ENCODE results near the gene CENPP. TPM values are rescaled to one million over a fixed set of nuclear protein-coding genes. Genes with fewer than 3 reads are reported as not detected.

The CENPP gene
- polyA plus RNA-seq, 2 of the 4 experiments (the other 2 are of a cell fraction): 7.2 to 13.4 TPM

- H3K4me3 ChIP-seq: no peak within 1 kb of the TSS
- H3K4me1 ChIP-seq: no peaks in the 10 kb centered on the region
- TF ChIP-seq EHF (CRISPR knock-in tag; IDR thresholded peaks at IDR 0.05) (no peak), POLR2A (IDR thresholded peaks at IDR 0.05; ENCODE audit: low read length) (no peak), EHMT2 (IDR thresholded peaks at IDR 0.05; ENCODE audit: low read depth) (no peak), GATA3 (IDR thresholded peaks at IDR 0.05; ENCODE audit: borderline replicate concordance) (no peak), MAZ (IDR thresholded peaks at IDR 0.05; ENCODE audit: borderline replicate concordance, low read depth, low read length) (no peak), ZSCAN20 (CRISPR knock-in tag; IDR thresholded peaks at IDR 0.05) (no peak), HEYL (CRISPR knock-in tag; IDR thresholded peaks at IDR 0.05) (no peak), RAD21 (conservative IDR thresholded peaks at IDR 0.05 in 1 of 2, IDR thresholded peaks at IDR 0.05 in 1 of 2) (no peak), RARB (CRISPR knock-in tag; IDR thresholded peaks at IDR 0.05) (no peak)
- ATAC-seq: no peak
- CTCF ChIA-PET: no interaction called here
- no peak for DNase-seq (ENCODE audit: low read depth in 1 of 2, low spot score in 1 of 2)
- FAIRE-seq: no peak
- 91% methylated on average over 7 of the region's 7 CpGs for WGBS (ENCODE audit: missing lambda C conversion rate)
- POLR2A ChIA-PET: no interaction called here
- H3K9me3 ChIP-seq: no peaks in the 10 kb centered on the region
- no peak within 1 kb of the TSS for H3K27ac ChIP-seq
- H3K4me2 ChIP-seq: no peak within 1 kb of the TSS; the same call in 2 of the 3 replicates
Observed at GRCh38 chr9:92535940-92536850, 210.4 kb downstream of the CENPP start, which contains the start of gene ECM2. ECM2 (minus strand) TSS chr9:92535990; CDS start chr9:92522866, 13,124 bp downstream.

DNA sequence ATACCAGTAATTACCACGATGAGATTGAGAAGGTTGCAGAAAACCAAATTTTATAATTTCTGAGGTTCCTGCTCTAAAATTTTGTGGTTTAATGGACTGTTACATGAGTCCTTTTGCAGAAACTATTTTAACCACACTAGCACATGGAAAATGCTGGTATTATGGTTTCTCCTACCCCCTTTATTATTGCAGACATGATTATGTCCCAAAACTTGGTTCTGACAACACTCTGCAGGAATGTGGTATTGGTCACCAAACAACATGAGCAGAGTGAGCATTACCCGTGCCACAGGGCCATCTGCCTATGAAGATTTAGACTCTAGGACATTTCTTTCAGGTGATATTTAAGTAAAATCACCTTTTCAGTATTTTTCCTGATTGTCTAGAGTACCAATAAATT is 212.8 kb downstream of the CENPP start:
- H3K4me2 ChIP-seq: no peak overlapping the region
- FAIRE-seq (no peak), DNase-seq (ENCODE audit: low read depth in 1 of 2, low spot score in 1 of 2) (no peak), ATAC-seq (no peak)
- 77% methylated on average over 2 of the region's 2 CpGs for WGBS (ENCODE audit: missing lambda C conversion rate)
- ChIA-PET CTCF (no interaction called here), POLR2A (no interaction called here)
- TF ChIP-seq POLR2A (IDR thresholded peaks at IDR 0.05; ENCODE audit: low read length) (no peak), CBX2 (IDR thresholded peaks at IDR 0.05; ENCODE audit: borderline replicate concordance, low read depth) (no peak), NFE2L2 (conservative IDR thresholded peaks at IDR 0.05; ENCODE audit: low read length) (no peak), ZFP36 (IDR thresholded peaks at IDR 0.05; ENCODE audit: borderline replicate concordance, partially characterized antibody) (no peak), ESRRA (IDR thresholded peaks at IDR 0.05; ENCODE audit: borderline replicate concordance, low read length) (no peak), TFCP2L1 (CRISPR knock-in tag; IDR thresholded peaks at IDR 0.05) (no peak), ZC3H11A (IDR thresholded peaks at IDR 0.05) (no peak), GATA3 (IDR thresholded peaks at IDR 0.05; ENCODE audit: borderline replicate concordance) (no peak)
- H3K27ac ChIP-seq: no peak overlapping the region
- no peaks in the 10 kb centered on the region for H3K4me1 ChIP-seq
- H3K4me3 ChIP-seq: no peak overlapping the region
- H3K9me3 ChIP-seq: peaks cover 4% of the 10 kb centered on the region; the same call in 1 of the 3 replicates

DNA sequence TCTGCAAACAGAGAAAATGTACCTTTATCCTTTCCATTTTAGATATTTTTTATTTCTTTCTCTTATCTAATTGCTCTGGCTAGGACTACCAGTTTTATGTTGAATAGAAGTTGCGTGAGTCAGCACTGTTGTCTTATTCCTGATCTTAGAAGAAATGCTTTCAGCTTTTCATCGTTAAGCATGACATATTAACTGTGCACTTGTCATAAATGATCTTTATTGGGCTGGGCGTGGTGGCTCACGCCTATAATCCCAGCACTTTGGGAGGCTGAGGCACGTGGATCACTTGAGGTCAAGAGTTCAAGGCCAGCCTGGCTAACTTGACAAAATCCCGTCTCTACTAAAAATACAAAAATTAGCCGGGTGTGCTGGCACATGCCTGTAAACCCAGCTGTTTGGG is 218.2 kb downstream of the CENPP start:
- no peak for ATAC-seq
- FAIRE-seq: no peak
- Histone ChIP-seq H3K27ac (no peak overlapping the region), H3K4me3 (no peak overlapping the region), H3K4me2 (no peak overlapping the region), H3K9me3 (peaks cover 4% of the 10 kb centered on the region; the same call in 1 of the 3 replicates), H3K4me1 (no peaks in the 10 kb centered on the region)
- WGBS (ENCODE audit: missing lambda C conversion rate): 73% methylated on average over 7 of the region's 7 CpGs
- no peak for TF ChIP-seq RCOR1 (IDR thresholded peaks at IDR 0.05; ENCODE audit: low read depth, low read length)
- TF ChIP-seq FOSL2 (IDR thresholded peaks at IDR 0.05): no peak
- TF ChIP-seq FOSL2 (CRISPR knock-in tag; IDR thresholded peaks at IDR 0.05): no peak
- no peak for TF ChIP-seq MAZ (IDR thresholded peaks at IDR 0.05; ENCODE audit: borderline replicate concordance, low read depth, low read length)
- TF ChIP-seq TP53 (CRISPR knock-in tag; IDR thresholded peaks at IDR 0.05): no peak
- no peak for TF ChIP-seq JUN (IDR thresholded peaks at IDR 0.05)
- TF ChIP-seq JUNB (IDR thresholded peaks at IDR 0.05): no peak
- no peak for TF ChIP-seq GATA3 (IDR thresholded peaks at IDR 0.05; ENCODE audit: borderline replicate concordance)
- TF ChIP-seq KDM5A (IDR thresholded peaks at IDR 0.05): no peak
- POLR2A ChIA-PET: no interaction called here
- DNase-seq (ENCODE audit: low read depth in 1 of 2, low spot score in 1 of 2): no peak
- CTCF ChIA-PET: no interaction called here

Measured in A549 (cell line).